Glutamatergic neuron (in vitro differentiated cells): Measurements from ENCODE around the gene COL4A3. TPM values are rescaled to one million over a fixed set of nuclear protein-coding genes. Genes with fewer than 3 reads are reported as not detected.

Source experiments
- DNase-seq: peaks from one replicate; pipeline ENCODE4 v3.0.0; 2022
- H3K27ac Mint-ChIP-seq: one replicate; pipeline ENCODE4 v1.8.0; 2020; ENCODE audit warnings: mild to moderate bottlenecking, mixed read lengths, inconsistent platforms; ENCODE audit not compliant: unreplicated experiment
- H3K27me3 Mint-ChIP-seq: one replicate; pipeline ENCODE4 v1.8.0; 2020; ENCODE audit warnings: mild to moderate bottlenecking, moderate library complexity, mixed read lengths, inconsistent platforms; ENCODE audit not compliant: unreplicated experiment
- H3K36me3 Mint-ChIP-seq: one replicate; pipeline ENCODE4 v1.8.0; 2020; ENCODE audit warnings: mild to moderate bottlenecking, mixed read lengths, inconsistent platforms; ENCODE audit not compliant: unreplicated experiment
- H3K4me1 Mint-ChIP-seq: one replicate; pipeline ENCODE4 v1.8.0; 2020; ENCODE audit warnings: mild to moderate bottlenecking, low read depth, mixed read lengths, inconsistent platforms; ENCODE audit not compliant: unreplicated experiment
- H3K4me3 Mint-ChIP-seq: one replicate; pipeline ENCODE4 v1.8.0; 2020; ENCODE audit warnings: mild to moderate bottlenecking, mixed read lengths, inconsistent platforms; ENCODE audit not compliant: unreplicated experiment
- H3K9me3 Mint-ChIP-seq: one replicate; pipeline ENCODE4 v1.8.0; 2020; ENCODE audit warnings: mild to moderate bottlenecking, moderate library complexity, mixed read lengths, inconsistent platforms; ENCODE audit not compliant: unreplicated experiment
- total RNA-seq: library from RNA; stranded (reverse); fragmentation: NEBNext Ultra II Directional; extraction: Animal tissue kit (Norgen Biotek cat#: 25700); gene quantifications from one replicate; pipeline ENCODE4 v1.2.1, GENCODE V29; 2021; ENCODE audit not compliant: unreplicated experiment
- TF ChIP-seq, protein P1 (sequence below): fragments of 200-600 bp; sonication (generic); IDR thresholded peaks from one replicate; pipeline ENCODE4 v1.5.0; 2021; ENCODE audit not compliant: partially characterized antibody, unreplicated experiment

Gene COL4A3
- total RNA-seq, 1 donor from 2014 or later = not detected

DNA sequence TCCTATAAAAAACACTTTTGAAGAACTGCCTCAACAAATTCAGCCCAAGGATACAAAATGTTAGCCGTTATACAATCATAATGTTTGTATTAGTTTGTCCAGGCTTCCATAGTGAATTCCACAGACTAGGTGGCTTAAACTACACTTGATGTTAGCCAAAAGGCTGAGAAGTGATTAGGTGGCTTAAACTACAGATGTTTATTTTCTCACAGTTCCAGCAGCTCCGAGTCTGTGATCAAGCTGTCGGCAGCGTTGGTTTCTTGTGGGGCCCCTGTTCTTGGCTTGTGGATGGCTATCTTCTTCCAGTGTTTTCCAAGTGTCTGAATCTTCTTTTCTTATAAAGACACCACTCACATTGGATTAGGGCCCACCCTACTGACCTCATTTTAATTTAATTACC, 129.1 kb downstream of the COL4A3 start:
- TF ChIP-seq, protein P1, sequence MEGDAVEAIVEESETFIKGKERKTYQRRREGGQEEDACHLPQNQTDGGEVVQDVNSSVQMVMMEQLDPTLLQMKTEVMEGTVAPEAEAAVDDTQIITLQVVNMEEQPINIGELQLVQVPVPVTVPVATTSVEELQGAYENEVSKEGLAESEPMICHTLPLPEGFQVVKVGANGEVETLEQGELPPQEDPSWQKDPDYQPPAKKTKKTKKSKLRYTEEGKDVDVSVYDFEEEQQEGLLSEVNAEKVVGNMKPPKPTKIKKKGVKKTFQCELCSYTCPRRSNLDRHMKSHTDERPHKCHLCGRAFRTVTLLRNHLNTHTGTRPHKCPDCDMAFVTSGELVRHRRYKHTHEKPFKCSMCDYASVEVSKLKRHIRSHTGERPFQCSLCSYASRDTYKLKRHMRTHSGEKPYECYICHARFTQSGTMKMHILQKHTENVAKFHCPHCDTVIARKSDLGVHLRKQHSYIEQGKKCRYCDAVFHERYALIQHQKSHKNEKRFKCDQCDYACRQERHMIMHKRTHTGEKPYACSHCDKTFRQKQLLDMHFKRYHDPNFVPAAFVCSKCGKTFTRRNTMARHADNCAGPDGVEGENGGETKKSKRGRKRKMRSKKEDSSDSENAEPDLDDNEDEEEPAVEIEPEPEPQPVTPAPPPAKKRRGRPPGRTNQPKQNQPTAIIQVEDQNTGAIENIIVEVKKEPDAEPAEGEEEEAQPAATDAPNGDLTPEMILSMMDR = no peak
- Mint-ChIP-seq H3K4me1 (no peaks in the 10 kb centered on the region), H3K4me3 (no peak overlapping the region), H3K27ac (no peak overlapping the region), H3K27me3 (no peaks in the 10 kb centered on the region), H3K36me3 (no peaks in the 10 kb centered on the region), H3K9me3 (no peaks in the 10 kb centered on the region)
- no peak for DNase-seq

DNA sequence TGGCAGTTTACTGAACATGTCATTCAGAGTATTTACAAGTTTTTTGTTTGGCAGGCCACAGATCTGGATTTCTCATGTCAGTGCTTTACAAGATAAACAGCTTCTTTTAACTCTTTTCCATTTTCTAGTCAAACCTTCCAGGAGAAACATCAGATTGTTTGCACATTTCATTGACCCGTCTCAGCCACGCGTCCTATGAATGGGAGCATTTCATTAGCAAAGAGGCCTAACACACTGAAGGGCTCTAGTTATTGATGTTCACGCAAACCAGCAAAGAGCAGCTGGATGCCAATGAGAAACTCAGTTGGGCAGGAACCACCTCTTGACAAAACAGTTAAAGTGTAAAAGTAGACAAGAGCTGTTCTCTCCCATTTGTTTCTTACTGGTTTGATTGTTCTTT, 131.4 kb downstream of the COL4A3 start:
- DNase-seq = no peak
- Mint-ChIP-seq H3K27me3 (no peaks in the 10 kb centered on the region), H3K4me1 (no peaks in the 10 kb centered on the region), H3K36me3 (no peaks in the 10 kb centered on the region), H3K4me3 (no peak overlapping the region), H3K27ac (no peak overlapping the region), H3K9me3 (no peaks in the 10 kb centered on the region)
- TF ChIP-seq, protein P1 = no peak

DNA sequence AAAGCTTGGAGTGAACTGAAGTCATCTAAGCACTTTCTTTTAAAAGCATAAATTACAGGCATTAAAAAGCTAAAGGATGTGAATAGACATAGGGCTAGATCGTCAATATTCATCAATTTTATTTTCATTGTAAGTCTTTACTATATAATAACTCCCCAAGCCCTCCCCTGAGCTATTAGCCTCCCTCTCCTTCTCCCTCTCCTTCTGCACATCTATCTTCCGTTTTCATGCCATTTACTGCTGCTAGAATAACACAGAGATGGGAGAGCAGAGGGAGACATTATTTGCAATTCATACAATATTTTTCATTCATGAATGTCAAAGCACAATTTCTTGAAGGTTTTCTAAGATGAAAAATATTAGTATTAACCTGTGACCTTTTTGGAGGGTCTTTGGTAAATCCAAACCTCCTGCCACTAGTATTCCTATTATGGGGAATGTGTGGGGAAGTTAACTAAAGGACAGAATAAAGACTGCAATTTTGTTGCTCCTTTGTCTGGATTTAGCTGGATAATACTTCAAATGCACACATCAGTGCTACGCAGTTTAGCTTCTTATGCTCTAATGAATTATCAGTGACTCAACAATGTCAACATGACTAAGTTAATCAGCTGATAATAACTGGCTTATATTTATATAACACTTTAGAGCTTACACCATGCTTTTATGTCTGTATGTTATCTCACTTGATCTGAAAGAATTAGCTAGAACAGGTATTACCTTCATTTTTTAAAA, 132.4 kb downstream of the COL4A3 start:
- Mint-ChIP-seq H3K36me3 (no peaks in the 10 kb centered on the region), H3K27ac (no peak overlapping the region), H3K27me3 (no peaks in the 10 kb centered on the region), H3K4me3 (no peak overlapping the region), H3K4me1 (no peaks in the 10 kb centered on the region), H3K9me3 (no peaks in the 10 kb centered on the region)
- TF ChIP-seq, protein P1 = no peak
- no peak for DNase-seq

DNA sequence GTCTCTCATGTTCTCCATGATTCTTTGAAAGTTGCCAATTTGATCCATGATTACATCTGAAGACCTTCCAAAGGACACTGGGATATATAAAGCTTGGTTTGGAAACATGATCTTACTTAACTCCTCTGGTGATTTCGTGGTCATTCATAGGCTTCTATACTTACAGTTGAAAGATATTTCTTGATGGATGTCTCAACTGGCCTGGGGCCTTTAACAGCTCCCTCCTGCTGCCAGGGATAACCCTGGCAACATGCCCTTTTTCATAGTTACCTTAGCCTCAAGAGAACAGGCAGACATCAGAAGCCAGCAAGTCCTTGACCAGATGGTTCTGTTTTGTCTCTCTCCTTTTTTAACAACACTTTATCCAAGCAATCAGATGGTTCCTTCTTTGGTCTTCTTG, 137.1 kb downstream of the COL4A3 start:
- Mint-ChIP-seq H3K27me3 (no peaks in the 10 kb centered on the region), H3K4me1 (no peaks in the 10 kb centered on the region), H3K4me3 (no peak overlapping the region), H3K36me3 (no peaks in the 10 kb centered on the region), H3K9me3 (no peaks in the 10 kb centered on the region), H3K27ac (no peak overlapping the region)
- DNase-seq = no peak
- TF ChIP-seq, protein P1 = no peak

DNA sequence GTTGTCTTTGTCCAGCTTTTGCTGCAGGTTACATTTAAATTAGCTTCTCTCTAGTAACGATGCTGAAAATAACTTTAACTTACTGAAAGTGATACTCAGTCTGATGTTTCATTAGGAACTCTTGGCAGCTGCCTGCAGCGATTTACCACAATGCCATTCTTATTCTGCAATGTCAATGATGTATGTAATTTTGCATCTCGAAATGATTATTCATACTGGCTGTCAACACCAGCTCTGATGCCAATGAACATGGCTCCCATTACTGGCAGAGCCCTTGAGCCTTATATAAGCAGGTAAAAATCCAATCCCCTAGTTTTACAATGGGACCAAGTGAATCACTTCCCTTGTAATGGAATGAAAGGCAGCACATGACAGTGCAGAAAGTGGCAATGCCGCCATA, 144.4 kb downstream of the COL4A3 start:
- Mint-ChIP-seq H3K4me3 (no peak overlapping the region), H3K36me3 (no peaks in the 10 kb centered on the region), H3K27me3 (no peaks in the 10 kb centered on the region), H3K27ac (no peak overlapping the region), H3K4me1 (no peaks in the 10 kb centered on the region), H3K9me3 (no peaks in the 10 kb centered on the region)
- no peak for DNase-seq
- TF ChIP-seq, protein P1 = no peak
